Panc1 (cell line): ENCODE measurements around the gene UBTD2. TPM values are rescaled to one million over a fixed set of nuclear protein-coding genes. Genes with fewer than 3 reads are reported as not detected.

Experiments
- ATAC-seq: fragments of 200-7000 bp; cut with Tn5 transposase; 2 replicates; pipeline ENCODE4 v1.9.1; 2020; ENCODE audit warnings: mild to moderate bottlenecking, moderate library complexity
- BruUV-seq: library from RNA; stranded (reverse); fragments of 400-500 nt; replicated peaks from 2 replicates; lab custom pipeline; 2021; lab: Mats Ljungman, UMichigan
- CTCF ChIA-PET: fragments of 300-600 bp; sonication (Branson Sonifier 250); formaldehyde crosslinking; loops from one replicate; lab custom pipeline; 2022; ENCODE audit warnings: antibody characterized with exemption; lab: Charles Lee
- POLR2A ChIA-PET: fragments of 300-600 bp; sonication (Branson Sonifier 250); formaldehyde crosslinking; loops from one replicate; lab custom pipeline; 2022; ENCODE audit warnings: antibody characterized with exemption; lab: Charles Lee
- DNase-seq: peaks from one replicate; pipeline ENCODE4 v3.0.0-alpha.2; 2010; ENCODE audit warnings: low read depth, low spot score
- H3K27ac ChIP-seq: 2 replicates; pipeline ENCODE4 v1.5.1; 2011; ENCODE audit warnings: mild to moderate bottlenecking, low read length, inconsistent platforms
- H3K27me3 ChIP-seq: fragments of 200-500 bp; sonication (Bioruptor generic); 2 replicates; pipeline ENCODE4 v1.6.0; 2014; ENCODE audit warnings: low read length, inconsistent platforms; ENCODE audit not compliant: control insufficient read depth, insufficient read depth
- H3K36me3 ChIP-seq: fragments of 200-500 bp; sonication (Bioruptor generic); 2 replicates; pipeline ENCODE4 v1.5.1; 2014; ENCODE audit warnings: inconsistent platforms, mild to moderate bottlenecking, low read length, moderate library complexity; ENCODE audit not compliant: control insufficient read depth, insufficient read depth
- H3K4me1 ChIP-seq: 2 replicates; pipeline ENCODE4 v1.5.1; 2011; ENCODE audit warnings: inconsistent platforms, mild to moderate bottlenecking, low read length, moderate library complexity; ENCODE audit not compliant: control insufficient read depth, insufficient read depth
- H3K4me3 ChIP-seq, 2 experiments: 2 replicates each; pipeline ENCODE4 v1.5.1; 2011 to 2012; ENCODE audit warnings: low read depth in 2 of 2, low read length in 2 of 2, mild to moderate bottlenecking in 2 of 2, inconsistent platforms in 1 of 2, moderate library complexity in 1 of 2
- H3K9me3 ChIP-seq: fragments of 200-500 bp; sonication (Bioruptor generic); 2 replicates; pipeline ENCODE4 v1.5.1; 2014; ENCODE audit warnings: low read depth, mild to moderate bottlenecking, inconsistent platforms, low read length, moderate library complexity; ENCODE audit not compliant: control insufficient read depth, insufficient read depth
- CTCF ChIP-seq: fragments of 450-650 bp; IDR thresholded peaks from 2 replicates; pipeline ENCODE4 v1.5.1; 2017; ENCODE audit warnings: mild to moderate bottlenecking
- POLR2AphosphoS5 ChIP-seq: IDR thresholded peaks from 2 replicates; pipeline ENCODE4 v1.6.1; 2012; ENCODE audit warnings: mild to moderate bottlenecking, low read depth, low read length, moderate library complexity
- REST ChIP-seq, 2 experiments: IDR thresholded peaks; 2 replicates each; pipeline ENCODE4 v1.6.1; 2011 to 2012; ENCODE audit warnings: low read depth in 2 of 2, control low read depth in 1 of 2, low read length in 1 of 2, mild to moderate bottlenecking in 1 of 2, moderate library complexity in 1 of 2; ENCODE audit not compliant: insufficient read depth in 1 of 2
- SIN3A ChIP-seq: IDR thresholded peaks from 2 replicates; pipeline ENCODE4 v1.6.1; 2012; ENCODE audit warnings: low read depth, mild to moderate bottlenecking, low read length, moderate library complexity, borderline replicate concordance; ENCODE audit not compliant: insufficient read depth
- TCF7L2 ChIP-seq: IDR thresholded peaks from 2 replicates; pipeline ENCODE4 v1.6.1; 2011; ENCODE audit warnings: mild to moderate bottlenecking, low read depth, low read length, inconsistent platforms
- in situ Hi-C: cut with HindIII; loops from 2 replicates; pipeline ENCODE4 v1.10.0; 2016; ENCODE audit warnings: low sequenced_read_pairs, low pct_unique_long_range_greater_than_20kb
- intact Hi-C: fragments of 100-400 bp; cut with micrococcal nuclease; formaldehyde crosslinking; loops from one replicate; pipeline ENCODE4 v1.10.0; 2022; ENCODE audit not compliant: unreplicated experiment
- total RNA-seq: library from RNA; stranded (reverse); gene quantifications from one replicate; pipeline ENCODE4 v1.2.1, GENCODE V29; 2021; ENCODE audit not compliant: unreplicated experiment

UBTD2 gene
- total RNA-seq, 1 experiment from 2014 or later = 32.5 TPM

GRCh38 chr5:172255444-172255843, 28.1 kb downstream of the UBTD2 start:
- no peaks in the 10 kb centered on the region for H3K4me1 ChIP-seq
- H3K9me3 ChIP-seq = no peaks in the 10 kb centered on the region
- intact Hi-C loops (no loop called here), in situ Hi-C loops (no loop called here)
- BruUV-seq = no TSS peak
- H3K4me3 ChIP-seq = no peak overlapping the region
- no peak overlapping the region for H3K27ac ChIP-seq
- ATAC-seq (no peak), DNase-seq (no peak)
- no peaks in the 10 kb centered on the region for H3K27me3 ChIP-seq
- CTCF ChIA-PET = no interaction called here
- no peaks in the 10 kb centered on the region for H3K36me3 ChIP-seq
- TF ChIP-seq CTCF = no peak
- TF ChIP-seq SIN3A = no peak
- TF ChIP-seq TCF7L2 = no peak
- TF ChIP-seq REST (IDR thresholded peaks at IDR 0.05; ENCODE audit: insufficient read depth in 1 of 2, low read depth in 2 of 2, low read length in 1 of 2) = no peak
- TF ChIP-seq POLR2AphosphoS5 = no peak
- POLR2A ChIA-PET = no interaction called here

GRCh38 chr5:172252501-172252900, 31.1 kb downstream of the UBTD2 start:
- intact Hi-C loops = no loop called here
- DNase-seq (no peak), ATAC-seq (no peak)
- no peaks in the 10 kb centered on the region for H3K27me3 ChIP-seq
- no peaks in the 10 kb centered on the region for H3K9me3 ChIP-seq
- H3K4me1 ChIP-seq = no peaks in the 10 kb centered on the region
- no peak for TF ChIP-seq SIN3A
- TF ChIP-seq CTCF = no peak
- no peak for TF ChIP-seq REST (IDR thresholded peaks at IDR 0.05; ENCODE audit: insufficient read depth in 1 of 2, low read depth in 2 of 2, low read length in 1 of 2)
- TF ChIP-seq TCF7L2 = no peak
- TF ChIP-seq POLR2AphosphoS5 = no peak
- H3K4me3 ChIP-seq = no peak overlapping the region
- BruUV-seq = no TSS peak
- no peaks in the 10 kb centered on the region for H3K36me3 ChIP-seq
- H3K27ac ChIP-seq = no peak overlapping the region
- in situ Hi-C loops = no loop called here
- ChIA-PET POLR2A (interaction anchor here (0.6 kb wide), 1 partner anchor 31 kb away, joined by 3 read pairs; the partner anchor contains the start of gene UBTD2), CTCF (no interaction called here)
